GM19438 (cell line): Measurements from ENCODE around the gene KCNK10.
"Not testable (repeated sequence)": the region's sequence is repeated elsewhere in the genome, so short reads cannot be mapped to it uniquely, and the experiment has no call there.

ENCODE experiments used
- ATAC-seq: cut with Tn5 transposase; IDR thresholded peaks from one replicate; pipeline ENCODE4 v1.9.1; 2021; ENCODE audit warnings: low read depth; ENCODE audit not compliant: unreplicated experiment

Gene KCNK10

DNA sequence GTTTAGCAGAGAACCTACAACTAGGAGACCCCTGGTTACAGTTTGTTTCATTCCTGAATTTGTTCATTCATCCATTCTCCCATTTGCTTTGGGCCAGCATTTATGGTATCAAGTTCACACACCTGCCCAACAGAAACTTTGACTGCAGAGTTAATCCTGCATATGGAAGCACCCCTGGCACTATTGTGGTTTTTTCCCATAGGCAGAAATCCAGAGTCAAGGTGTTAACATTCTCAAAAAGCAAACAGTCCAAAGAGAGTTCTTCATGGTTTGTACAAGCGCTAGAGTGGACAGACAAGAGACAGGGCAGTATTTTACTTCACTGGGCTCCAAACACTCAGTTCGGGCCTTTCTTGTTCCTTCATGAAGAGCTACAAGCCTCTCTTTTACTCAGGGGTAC is 51.9 kb downstream of the KCNK10 start:
- ATAC-seq, result no peak

DNA sequence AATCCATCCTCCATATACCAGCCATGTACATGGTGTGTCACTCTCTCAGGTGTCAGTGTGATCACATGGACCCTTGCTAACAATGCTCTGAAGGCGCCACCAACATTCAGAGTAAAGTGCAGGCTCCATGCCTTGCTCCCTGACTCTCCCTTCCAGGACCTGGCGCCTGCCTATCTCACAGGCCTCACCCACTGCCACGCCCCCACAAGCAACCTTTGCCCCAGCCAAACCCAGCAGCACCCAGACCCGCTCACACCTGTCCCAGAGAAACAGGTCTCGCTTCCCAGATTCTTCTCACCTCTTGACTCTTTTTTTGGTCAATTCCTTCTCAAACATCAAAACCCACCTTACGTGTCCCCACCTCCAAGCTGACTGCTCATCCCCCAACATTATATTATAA is 52.3 kb downstream of the KCNK10 start:
- no peak for ATAC-seq

DNA sequence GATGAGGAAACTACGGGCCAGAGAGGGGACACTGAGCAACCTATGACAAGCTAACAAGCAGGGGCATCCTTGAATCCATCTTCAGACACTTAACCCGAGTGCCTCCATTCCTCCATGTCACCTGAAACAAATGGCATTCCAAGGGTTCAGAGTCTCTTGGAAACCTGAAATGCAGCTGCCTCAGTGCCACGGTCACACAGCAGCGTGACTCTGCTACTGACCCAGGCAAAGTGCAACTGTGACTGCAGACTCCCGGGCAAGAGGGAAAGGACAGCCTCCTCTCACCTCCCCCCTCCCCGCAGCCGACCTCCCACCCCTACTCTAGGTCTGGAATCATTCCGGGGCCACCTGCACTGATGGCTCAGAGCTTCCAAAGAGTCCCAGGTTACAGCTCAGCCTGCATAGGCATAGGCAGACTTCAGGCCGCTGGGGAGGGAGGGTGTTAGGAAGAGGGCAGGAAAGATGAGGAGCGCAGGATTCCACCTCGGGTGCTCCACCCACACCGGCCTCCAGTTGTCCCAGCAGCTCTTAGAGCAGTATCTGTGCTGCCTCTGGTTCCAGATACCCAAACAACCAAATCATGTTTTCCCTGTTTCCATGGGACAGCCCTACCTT is 53.2 kb downstream of the KCNK10 start:
- no peak for ATAC-seq

DNA sequence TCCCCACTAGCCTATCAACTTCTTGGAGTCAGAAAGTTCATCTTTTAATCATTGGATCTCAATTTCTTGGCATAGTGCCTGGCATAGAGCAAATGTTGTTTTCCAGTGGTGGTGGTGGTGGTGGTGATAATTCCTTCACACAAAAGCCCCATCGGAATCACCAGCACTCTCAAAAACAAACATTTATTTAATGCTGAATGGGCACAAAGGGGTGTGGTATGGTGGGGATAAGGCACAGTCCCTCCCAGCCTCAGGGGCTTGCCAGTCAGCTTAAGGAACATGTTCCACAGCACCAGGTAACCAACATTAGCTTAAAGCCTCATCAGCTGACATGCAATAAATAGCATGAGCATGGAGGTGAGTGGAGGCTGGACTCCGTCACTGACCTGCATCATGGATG is 56.6 kb downstream of the KCNK10 start:
- ATAC-seq, result no peak

DNA sequence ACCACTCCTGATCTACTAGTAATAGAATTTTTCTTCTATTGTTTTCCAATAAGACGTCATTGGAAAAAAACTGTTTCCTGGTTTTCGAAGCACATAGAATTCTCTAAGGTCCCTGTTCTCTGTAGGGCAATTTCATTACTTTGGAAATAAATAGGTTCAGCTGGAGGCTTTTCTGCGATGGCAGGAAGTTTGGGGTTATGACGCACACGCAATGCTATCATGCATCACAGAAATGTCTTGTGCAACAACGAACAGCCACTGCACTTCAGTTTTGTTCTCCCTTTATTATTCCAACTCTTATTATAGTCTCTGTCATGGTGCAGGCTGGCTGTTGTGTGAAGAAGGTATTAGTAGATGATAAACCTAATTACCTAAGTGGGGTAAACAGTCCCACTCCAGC is 59.0 kb downstream of the KCNK10 start:
- ATAC-seq, result no peak

DNA sequence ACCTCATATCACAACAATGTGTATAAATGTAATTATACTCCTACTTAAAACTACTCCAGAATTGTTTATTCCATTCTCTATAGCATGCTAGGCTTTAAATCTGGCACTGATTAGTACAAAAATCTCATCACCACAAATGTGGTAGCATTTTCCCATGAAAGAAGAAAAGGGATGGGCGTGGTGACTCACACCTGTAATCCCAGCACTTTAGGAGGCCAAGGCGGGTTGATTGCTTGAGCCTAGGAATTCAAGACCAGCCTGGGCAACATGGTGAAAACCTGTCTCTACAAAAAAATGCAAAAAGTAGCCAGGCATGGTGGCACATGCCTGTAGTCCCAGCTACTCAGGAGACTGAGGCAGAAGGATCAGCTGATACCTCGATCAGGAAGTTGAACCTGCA is 61.8 kb downstream of the KCNK10 start:
- ATAC-seq, result not testable (repeated sequence)

DNA sequence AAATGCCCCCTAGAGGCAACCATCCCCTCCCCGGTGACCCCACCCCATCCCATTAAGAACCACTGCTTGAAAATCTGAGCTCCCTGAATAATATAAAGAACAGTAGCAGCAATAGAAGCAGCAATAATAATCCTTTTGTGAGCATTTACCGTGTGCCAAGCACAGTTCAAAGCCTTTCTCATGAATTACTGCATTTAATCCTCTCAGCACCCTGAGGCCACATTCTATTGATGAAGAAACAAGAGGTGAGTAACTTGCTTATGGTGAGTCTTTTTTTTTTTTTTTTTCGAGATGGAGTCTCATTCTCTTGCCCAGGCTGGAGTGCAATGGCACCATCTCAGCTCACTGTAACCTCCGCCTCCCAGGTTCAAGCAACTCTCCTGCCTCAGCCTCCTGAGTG is 65.0 kb downstream of the KCNK10 start:
- ATAC-seq, result no peak

DNA sequence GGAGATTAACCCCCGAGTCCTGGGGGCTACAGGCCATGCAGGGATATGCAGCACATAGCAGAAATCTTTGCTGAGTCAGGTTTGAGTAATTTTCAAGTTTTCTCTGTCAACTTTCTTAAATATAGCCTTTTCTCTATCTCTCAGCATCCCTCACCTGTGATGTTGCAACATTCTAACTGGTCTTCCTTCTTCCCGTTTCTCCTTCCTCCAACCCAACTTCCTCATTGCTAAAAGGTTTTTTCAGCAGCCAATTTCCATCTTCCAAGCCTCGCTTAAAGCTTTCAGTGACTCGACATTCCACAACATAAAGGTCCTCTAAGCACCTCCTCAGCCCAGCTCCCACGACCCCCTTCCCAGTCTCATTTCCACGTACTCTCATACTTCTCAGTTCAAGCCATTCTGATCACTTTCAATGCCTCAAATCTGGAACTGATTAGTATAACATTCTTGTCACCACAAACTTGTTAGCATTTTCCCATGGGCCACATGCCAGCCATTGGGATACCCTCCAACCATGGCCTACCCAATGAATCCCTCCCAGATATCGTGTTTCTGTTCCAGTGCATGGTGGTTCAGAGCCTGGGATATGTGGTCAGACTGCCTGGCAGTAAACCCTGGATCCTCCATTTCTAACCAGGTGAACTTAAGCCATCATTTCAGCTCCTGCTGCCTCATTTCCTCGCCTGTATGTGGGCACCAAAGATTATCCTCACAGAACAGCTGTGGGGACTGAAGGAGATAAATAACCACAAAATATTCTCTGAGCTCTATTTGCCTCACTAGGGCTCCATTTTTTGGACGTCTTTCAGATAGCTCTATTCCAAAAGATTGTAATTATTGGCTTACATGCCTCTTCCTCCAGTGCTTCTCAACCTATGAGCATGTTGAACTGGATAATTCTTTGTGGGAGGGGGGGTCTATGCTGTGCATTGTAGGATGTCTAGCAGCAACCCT is 65.8 kb downstream of the KCNK10 start:
- ATAC-seq, result no peak

DNA sequence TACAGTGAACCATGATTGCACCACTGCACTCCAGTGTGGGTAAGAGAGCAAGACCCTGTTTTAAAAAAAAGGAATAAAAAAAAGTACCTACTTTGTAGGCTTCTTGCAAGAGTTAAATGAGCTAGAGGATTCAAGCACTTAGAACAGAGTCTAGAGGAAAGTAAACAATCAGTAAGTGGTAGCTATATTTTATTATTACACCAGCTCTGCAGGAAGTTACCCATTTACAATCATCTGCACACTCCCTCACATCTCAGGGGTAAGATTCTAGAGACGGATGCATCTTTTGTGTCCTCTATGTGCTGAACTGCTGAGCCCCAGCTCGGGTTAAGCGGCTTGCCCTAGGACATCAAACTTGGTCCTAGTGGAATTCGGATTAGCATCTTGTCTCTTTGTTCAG is 67.3 kb downstream of the KCNK10 start:
- ATAC-seq, result no peak

DNA sequence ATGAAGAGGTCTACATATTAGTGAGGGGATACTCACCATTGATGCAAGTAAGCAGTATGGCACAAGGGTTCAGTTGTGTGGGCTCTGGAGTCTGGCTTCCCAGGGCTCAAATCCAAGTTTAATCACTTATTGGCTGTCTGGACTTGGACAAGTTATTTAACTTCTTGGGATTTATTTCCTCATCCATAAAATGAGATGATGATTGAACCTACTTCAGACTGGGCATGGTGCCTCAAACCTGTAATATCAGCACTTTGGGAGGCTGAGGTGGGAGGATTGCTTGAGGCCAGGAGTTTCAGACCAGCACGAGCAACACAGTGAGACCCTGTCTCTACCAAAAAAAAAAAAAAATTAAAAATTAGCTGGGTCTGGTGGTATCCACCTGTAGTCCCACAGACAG is 67.9 kb downstream of the KCNK10 start:
- ATAC-seq, result no peak

DNA sequence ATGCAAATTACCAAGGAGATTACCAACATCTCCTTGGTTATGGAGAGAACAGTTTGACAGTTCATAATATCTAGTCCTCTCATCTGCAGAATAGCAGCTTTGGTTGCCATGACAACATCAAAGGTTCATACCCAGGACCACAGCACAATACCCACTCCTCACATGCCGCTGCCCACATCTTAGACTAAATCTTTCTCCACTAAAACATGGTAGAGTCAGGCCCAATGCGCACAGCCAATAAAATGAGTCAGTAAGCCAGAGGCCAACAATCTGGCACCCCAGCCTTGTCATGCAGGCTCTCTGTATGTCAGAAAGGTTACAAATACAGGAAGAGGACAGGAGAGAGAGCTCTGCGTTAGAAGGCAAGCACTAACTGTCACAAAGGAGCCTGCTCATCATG is 70.6 kb downstream of the KCNK10 start:
- ATAC-seq, result no peak

DNA sequence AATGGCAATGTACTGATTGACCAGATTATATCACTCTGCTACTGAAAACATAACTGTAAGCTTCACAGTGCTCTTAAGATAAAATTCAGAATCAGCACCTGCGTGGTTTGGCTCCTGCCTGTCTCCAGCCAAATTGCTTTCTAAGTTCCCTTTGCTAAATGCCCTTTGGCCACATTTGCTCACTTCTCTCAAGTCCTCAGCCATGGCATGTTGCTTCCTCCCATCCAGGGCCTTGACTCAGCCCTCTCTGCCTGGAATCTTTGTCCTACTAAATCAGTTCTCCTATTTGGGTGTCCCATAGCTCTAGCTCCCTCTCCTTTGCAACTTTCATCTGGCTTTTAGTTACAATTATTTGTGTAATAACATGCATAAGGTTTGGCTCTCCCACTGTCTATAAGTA is 71.4 kb downstream of the KCNK10 start:
- ATAC-seq, result no peak

DNA sequence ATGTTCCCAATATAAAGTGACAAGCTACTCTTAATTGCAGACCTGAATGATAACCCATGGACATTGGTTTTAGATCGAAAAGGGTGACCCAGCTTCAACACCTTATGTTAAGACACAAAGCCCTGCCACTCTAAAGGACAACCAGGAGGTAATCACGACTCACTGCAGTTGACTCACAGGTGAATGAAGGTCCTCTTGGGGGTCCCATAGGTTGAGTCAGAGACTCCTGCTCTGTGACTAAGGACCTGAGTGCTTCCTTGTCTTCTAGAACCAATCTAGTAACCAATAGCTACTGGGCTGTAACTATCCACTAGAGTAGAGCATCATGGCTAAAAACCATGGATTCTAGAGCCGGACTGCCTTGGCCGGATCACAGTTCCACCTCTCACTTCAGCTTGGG is 73.8 kb downstream of the KCNK10 start:
- no peak for ATAC-seq

DNA sequence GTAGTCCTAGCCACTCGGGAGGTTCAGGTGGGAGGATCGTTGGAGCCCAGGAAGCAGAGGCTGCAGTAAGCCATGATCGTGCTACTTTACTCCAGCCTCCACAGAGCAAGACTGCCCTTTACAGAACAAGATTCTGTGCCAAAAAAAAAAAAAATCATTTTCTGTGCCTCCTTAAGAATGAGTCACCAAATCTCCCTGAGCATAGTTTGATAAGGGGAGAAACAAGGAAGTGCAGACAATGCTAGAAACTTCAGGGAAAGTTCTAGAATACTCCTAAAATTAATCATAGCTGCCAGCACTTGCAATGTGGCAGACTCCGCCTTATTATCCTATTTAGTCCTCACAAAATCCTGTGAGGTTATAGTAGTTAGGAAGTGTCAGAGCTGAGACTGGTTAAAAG is 74.5 kb downstream of the KCNK10 start:
- no peak for ATAC-seq

DNA sequence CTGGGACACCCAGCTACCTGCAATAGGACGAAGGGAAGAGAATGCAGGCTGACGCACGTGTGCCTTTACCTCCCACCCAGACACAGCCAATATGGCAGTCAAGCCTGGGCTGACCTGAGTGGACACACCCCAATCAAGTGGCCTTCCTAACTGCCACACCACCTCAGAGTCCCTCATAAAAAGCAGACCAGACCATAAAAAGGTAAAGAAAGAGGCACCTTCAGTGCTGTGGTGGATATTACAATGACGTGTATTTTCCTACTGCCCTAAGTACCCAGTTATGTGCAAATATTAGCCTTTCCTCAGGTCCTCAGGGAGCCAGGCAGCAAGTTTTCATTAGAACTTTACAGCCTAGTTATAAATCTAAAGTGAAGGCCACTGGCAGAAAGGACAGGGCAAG is 75.8 kb downstream of the KCNK10 start:
- no peak for ATAC-seq

DNA sequence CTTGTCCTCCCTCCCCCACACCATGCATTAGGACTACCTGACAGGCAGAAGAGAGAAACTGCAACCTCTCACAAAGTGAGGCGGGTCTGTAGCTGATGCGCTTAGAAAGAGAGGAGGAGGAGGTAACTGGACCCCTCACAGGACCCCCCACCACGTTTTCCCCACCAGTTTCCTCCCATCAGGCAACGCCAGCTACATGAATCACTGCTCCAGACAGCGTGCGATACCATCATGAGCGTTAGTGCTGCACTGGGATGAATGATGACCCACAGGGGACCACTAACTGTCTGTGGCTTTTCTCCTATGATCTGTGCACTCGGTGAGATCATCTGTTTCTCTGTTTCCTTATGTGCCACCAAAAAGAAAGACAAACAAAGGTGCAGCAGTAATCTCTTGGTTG is 77.7 kb downstream of the KCNK10 start:
- no peak for ATAC-seq

DNA sequence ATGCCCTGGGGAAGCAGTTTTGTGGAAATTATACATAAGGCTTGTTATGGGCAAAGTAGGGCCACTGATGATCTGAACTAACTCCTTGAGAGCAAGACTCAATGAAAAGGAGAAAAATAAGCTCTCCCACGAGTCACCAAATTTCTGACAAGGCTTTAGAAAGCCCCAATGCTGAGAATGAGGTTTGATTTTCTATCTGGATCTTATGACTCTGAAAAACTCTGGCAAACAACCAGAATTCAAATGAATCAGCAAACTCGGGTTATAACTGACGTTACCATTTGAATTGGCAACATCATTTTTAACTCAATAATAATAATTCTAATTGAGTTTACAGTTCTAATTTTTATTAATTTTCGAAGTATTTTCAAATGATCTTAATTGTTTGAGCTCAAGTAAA is 79.1 kb downstream of the KCNK10 start:
- ATAC-seq, result no peak

DNA sequence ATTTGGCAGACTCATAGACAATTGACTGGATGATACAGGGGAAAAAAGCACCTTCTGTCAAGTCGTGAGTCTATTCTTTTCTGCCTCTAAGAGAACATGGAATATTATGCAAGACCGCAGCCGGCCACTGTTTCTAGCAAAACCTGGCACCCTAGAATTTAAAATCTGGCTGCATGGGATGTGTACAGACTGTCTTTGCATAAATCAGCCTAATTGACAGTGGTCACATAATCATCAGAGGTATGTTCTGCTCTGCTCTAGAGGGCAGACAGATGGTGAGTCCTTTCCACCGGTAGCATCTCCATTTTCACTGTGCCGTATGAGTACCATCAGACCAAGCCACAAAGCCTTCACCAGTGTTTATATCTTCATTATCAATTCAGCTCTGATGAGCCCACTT is 80.6 kb downstream of the KCNK10 start:
- no peak for ATAC-seq

DNA sequence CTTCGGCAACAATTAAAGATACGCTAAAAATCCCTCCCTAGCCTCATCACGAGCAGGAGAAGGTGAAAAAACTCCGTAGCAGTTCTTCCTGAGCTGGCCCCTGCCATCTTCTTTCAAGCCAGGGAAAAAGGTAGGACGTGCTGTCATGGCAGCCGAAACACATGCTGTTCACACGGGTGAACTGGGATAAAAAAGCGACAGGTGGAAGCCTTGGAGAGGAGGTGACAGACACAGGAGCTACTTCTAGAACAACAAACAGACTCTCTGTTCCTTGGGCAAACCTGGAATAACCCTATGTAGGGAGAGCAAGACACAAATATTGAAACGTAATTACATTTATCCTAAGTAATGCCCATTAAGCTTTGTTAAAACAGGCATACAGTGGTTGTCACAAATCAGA is 81.3 kb downstream of the KCNK10 start:
- ATAC-seq, result no peak

DNA sequence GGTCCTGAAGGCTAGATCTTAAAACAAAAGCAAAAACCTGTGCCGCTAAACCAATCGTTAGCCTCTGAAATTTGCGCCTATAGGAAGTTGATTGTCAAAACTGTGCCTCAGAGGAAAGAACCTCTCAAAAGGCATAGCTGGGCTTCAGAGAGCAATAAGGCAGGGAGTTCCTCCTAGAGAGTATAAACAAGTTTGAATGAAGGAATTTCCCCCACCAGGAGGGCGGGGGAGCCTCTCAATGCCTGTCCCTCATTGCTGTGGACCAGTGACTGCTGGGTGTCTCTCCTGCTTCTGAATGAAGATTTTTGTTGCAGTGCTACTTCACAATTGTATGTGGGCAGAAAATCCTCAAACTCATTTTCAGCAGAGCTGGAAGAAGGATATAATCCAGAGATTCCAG is 88.6 kb downstream of the KCNK10 start:
- ATAC-seq, result no peak

DNA sequence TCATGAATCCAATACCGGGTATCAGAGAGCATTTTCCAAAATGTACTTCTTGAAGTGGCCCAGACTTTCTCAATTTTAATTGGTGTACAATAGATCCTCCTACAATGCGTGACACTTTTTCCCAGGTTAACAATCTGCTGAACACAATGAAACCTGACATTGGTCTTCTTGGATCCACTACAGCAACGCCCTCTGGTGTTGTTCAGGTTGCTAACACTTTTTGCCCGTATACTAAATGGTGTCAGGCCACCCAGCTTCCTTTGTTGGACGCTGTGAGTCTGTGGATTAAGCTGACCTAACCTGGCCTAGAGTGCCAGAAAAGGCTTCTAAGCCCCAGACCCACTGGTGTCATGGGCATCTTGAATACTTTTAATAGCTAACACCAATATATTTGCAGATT is 89.2 kb downstream of the KCNK10 start:
- no peak for ATAC-seq

DNA sequence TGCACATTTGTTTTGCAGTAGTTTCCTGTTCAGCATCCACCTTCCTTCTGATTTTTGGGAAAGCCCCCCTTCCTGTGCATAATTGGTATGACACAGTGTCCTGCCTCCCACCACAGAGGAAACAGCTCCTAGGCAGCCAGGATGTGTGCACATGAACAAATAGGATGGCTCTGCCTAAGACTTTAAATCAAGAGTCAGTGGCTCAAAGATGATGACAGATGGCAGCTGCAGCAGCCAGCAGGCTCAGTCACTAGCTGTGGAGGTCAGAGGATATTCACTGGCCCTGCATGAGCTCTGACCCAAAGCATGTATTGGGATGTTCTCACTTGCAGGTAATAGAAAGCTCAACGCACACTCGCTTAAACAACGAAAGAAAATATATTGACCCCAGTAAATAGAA is 90.3 kb downstream of the KCNK10 start:
- ATAC-seq, result no peak
